ENCODE measurements around the gene CCDC172.

Gene CCDC172

GRCh38 chr10:116331815-116332214, 7.6 kb downstream of the CCDC172 start:
- TF ChIP-seq CTCF (IDR thresholded peaks at IDR 0.05) (no peak), ZFX (IDR thresholded peaks at IDR 0.05; ENCODE audit: borderline replicate concordance) (no peak)
- no peak overlapping the region for H3K27ac ChIP-seq

- no peak overlapping the region for H3K27ac ChIP-seq
- TF ChIP-seq ZFX (IDR thresholded peaks at IDR 0.05; ENCODE audit: borderline replicate concordance) (no peak), CTCF (IDR thresholded peaks at IDR 0.05) (no peak)
Observed at GRCh38 chr10:116336866-116337265, 12.6 kb downstream of the CCDC172 start.

GRCh38 chr10:116352125-116352524, 27.9 kb downstream of the CCDC172 start:
- TF ChIP-seq CTCF (IDR thresholded peaks at IDR 0.05) = no peak
- TF ChIP-seq ZFX (IDR thresholded peaks at IDR 0.05; ENCODE audit: borderline replicate concordance) = no peak
- no peak overlapping the region for H3K27ac ChIP-seq

- TF ChIP-seq CTCF (IDR thresholded peaks at IDR 0.05) (no peak), ZFX (IDR thresholded peaks at IDR 0.05; ENCODE audit: borderline replicate concordance) (no peak)
- H3K27ac ChIP-seq = no peak overlapping the region
Observed at GRCh38 chr10:116353817-116354216, 29.6 kb downstream of the CCDC172 start.

GRCh38 chr10:116355341-116355740, 31.1 kb downstream of the CCDC172 start:
- H3K27ac ChIP-seq = no peak overlapping the region
- TF ChIP-seq ZFX (IDR thresholded peaks at IDR 0.05; ENCODE audit: borderline replicate concordance) = no peak
- no peak for TF ChIP-seq CTCF (IDR thresholded peaks at IDR 0.05)

- TF ChIP-seq ZFX (IDR thresholded peaks at IDR 0.05; ENCODE audit: borderline replicate concordance) (no peak), CTCF (IDR thresholded peaks at IDR 0.05) (no peak)
- H3K27ac ChIP-seq = no peak overlapping the region
Observed at GRCh38 chr10:116356833-116357232, 32.6 kb downstream of the CCDC172 start.

GRCh38 chr10:116364868-116365267, 40.6 kb downstream of the CCDC172 start:
- no peak overlapping the region for H3K27ac ChIP-seq
- no peak for TF ChIP-seq CTCF (IDR thresholded peaks at IDR 0.05)
- TF ChIP-seq ZFX (IDR thresholded peaks at IDR 0.05; ENCODE audit: borderline replicate concordance) = no peak
